Psoas muscle (tissue), 8 donors: Measurements from ENCODE around the gene AQP5. TPM values are rescaled to one million over a fixed set of nuclear protein-coding genes. Genes with fewer than 3 reads are reported as not detected.

Source experiments
- ATAC-seq, 4 donors: fragments of 200-7000 bp; cut with Tn5 transposase; one replicate each; pipeline ENCODE4 v1.9.1; 2020; ENCODE audit warnings: moderate library complexity in 3 of 4, mild to moderate bottlenecking in 2 of 4
- DNase-seq, 2 donors: peaks; one replicate each; pipeline ENCODE4 v3.0.0-alpha.2; 2020
- H3K27ac ChIP-seq: fragments of 200-600 bp; one replicate; pipeline ENCODE4 v1.8.0; 2022
- H3K27me3 ChIP-seq, 3 donors: fragments of 200-600 bp in 1 of 3; one replicate each; pipeline versions ENCODE4 v1.6.1 to v1.8.0; 2013 to 2022; ENCODE audit warnings: low read length in 2 of 3, mild to moderate bottlenecking in 2 of 3, moderate library complexity in 1 of 3; ENCODE audit not compliant: insufficient read depth in 3 of 3
- H3K36me3 ChIP-seq, 2 donors: fragments of 200-600 bp in 1 of 2; one replicate each; pipeline versions ENCODE4 v1.6.1 to v1.8.0; 2013 to 2022; ENCODE audit warnings: low read depth in 1 of 2, mild to moderate bottlenecking in 1 of 2, moderate library complexity in 1 of 2; ENCODE audit not compliant: insufficient read depth in 1 of 2
- H3K4me1 ChIP-seq: fragments of 200-600 bp; one replicate; pipeline ENCODE4 v1.8.0; 2022
- H3K4me3 ChIP-seq: fragments of 200-600 bp; one replicate; pipeline ENCODE4 v1.8.0; 2022; ENCODE audit warnings: mild to moderate bottlenecking
- H3K9me3 ChIP-seq: fragments of 200-600 bp; one replicate; pipeline ENCODE4 v1.8.0; 2022
- CTCF ChIP-seq: fragments of 200-600 bp; IDR thresholded peaks from one replicate; pipeline ENCODE4 v1.8.0; 2022; ENCODE audit warnings: antibody characterized with exemption
- WGBS, 3 donors: extraction: QIAGEN DNeasy Blood & Tissue Kit; methylation state at CpG; one replicate each; pipeline versions ENCODE4 v1.1.6 to v1.1.7; 2013; 5-methylcytosine and 5-hydroxymethylcytosine counted together
- intact Hi-C, 2 donors: fragments of 100-400 bp; cut with DNase I; formaldehyde crosslinking; loops; one replicate each; pipeline versions ENCODE4 v1.11.0 to v1.14.2; 2022
- long read RNA-seq, 2 donors: library from polyadenylated mRNA; unstranded; transcript quantifications; one replicate each; pipeline ENCODE4 v2.0.0, GENCODE V29; 2021
- polyA plus RNA-seq, 3 donors: library from polyadenylated mRNA; stranded (reverse); fragments of 200-250 nt; gene quantifications; one replicate each; pipeline ENCODE4 v1.2.3, GENCODE V29; 2013
- total RNA-seq, 4 donors: library from RNA; stranded (reverse); fragmentation: NEBNext Ultra II Directional in 2 of 4; extraction: Animal tissue kit (Norgen Biotek cat#: 25700) in 2 of 4; gene quantifications; one replicate each; pipeline versions ENCODE4 v1.2.1 to v1.2.4, GENCODE V29; 2021 to 2023
- donor health status: healthy with polysubstance abuse.
- donor health status: DM: no; HTN: no; CAD: no; lungs with moderate emphysema.
- donor health status: Bipolar disorder and iron deficiency.
- donor health status: healthy.
- donor health status: DM: yes; HTN: yes; CAD: no.
- donor health status: DM: no; HTN: no; CAD: no.
- donor health status: DM: no; HTN: no; CAD: no.
- donor health status: DM: yes; HTN: yes; CAD: no.

Gene AQP5
- total RNA-seq (not detected), polyA plus RNA-seq (under 1 TPM in 1 of 3 donors, not detected in 2; 0.05 TPM)
- long read RNA-seq, donor 1 = 0 reads
- long read RNA-seq, donor 2 = 0 reads

GRCh38 chr12:49961111-49961922, at the start of gene AQP5:
Gene AQP5 (plus strand): TSS chr12:49961872. CDS start chr12:49962018, 146 bp downstream.
- H3K27ac ChIP-seq = no peak within 1 kb of the TSS

DNA sequence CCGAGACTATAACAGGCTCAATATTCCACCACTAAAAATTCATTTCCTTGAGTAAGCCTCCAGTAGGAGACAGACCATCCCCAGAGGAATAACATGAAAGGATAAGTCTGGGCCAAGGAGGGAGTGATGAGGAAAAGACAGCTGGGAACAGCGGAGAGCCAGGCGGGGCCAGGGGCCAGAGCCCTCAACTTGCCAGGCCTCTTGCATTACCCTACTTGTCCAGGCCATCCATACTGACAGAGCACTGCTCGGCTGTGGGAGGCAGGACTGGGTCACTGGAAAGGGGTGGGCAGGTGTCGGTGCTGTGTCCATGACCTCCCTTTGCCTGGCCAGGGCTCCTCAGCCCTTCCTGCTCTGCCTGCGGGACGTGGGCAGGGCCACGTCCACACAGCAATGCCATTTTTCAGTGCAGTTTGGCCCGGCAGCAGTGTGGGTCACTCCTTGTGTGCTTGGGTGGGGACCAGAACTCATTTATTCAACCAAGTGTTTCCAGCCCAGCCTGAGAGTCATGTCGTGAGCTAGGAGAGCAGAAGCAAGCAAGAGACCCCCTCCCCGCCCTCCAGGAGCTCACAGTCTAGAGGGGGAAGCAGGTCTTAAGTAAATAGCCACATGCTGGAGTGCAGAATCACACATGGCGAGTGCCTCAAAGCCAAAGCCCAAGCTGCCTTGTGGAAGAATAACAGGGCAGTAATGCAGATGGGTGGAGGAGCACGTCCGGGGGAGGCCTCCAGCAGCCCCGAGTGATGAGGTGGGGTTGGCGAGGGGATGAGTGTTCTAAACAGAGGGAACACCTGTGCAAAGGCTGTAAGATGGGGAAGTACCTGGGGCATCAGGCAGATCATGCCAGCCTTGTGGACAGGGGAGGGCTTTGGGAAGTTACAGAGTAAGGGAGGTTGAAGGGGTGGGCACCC, 49.1 kb upstream of the AQP5 start:
- TF ChIP-seq CTCF = no peak
- WGBS, 3 donors = 51 to 68% (median 63%) methylated on average over 16 of the region's 16 CpGs
- Histone ChIP-seq H3K27ac (no peak overlapping the region), H3K36me3 (no peaks in the 10 kb centered on the region), H3K27me3 (peaks cover 0 to 1% (median 0%) of the 10 kb centered on the region in 3 donors), H3K4me3 (no peak overlapping the region), H3K4me1 (no peaks in the 10 kb centered on the region), H3K9me3 (no peaks in the 10 kb centered on the region)
- intact Hi-C loops = no loop called here
- peak in 1 of 2 donors; percentile 78 for DNase-seq
- ATAC-seq = peak; percentile 50 to 75 (median 66)

More at GRCh38 chr12:49961111-49961922, at the start of gene AQP5:
- 2 to 3% (median 3%) methylated on average over 53 to 111 of the region's 111 CpGs for WGBS, 3 donors
- H3K27me3 ChIP-seq = peaks cover 0 to 60% (median 26%) of the 10 kb centered on the region in 3 donors
- no peak for TF ChIP-seq CTCF
- peak within 1 kb of the TSS; percentile 51 for H3K4me3 ChIP-seq
- H3K9me3 ChIP-seq = no peaks in the 10 kb centered on the region
- no peaks in the 10 kb centered on the region for H3K36me3 ChIP-seq
- intact Hi-C loops = loop anchor here in 1 of 2 donors (10.0 kb wide), 1 partner anchor 203 kb away; the partner anchor contains the start of gene CERS5
- no peaks in the 10 kb centered on the region for H3K4me1 ChIP-seq
- ATAC-seq (no peak), DNase-seq (no peak)

DNA sequence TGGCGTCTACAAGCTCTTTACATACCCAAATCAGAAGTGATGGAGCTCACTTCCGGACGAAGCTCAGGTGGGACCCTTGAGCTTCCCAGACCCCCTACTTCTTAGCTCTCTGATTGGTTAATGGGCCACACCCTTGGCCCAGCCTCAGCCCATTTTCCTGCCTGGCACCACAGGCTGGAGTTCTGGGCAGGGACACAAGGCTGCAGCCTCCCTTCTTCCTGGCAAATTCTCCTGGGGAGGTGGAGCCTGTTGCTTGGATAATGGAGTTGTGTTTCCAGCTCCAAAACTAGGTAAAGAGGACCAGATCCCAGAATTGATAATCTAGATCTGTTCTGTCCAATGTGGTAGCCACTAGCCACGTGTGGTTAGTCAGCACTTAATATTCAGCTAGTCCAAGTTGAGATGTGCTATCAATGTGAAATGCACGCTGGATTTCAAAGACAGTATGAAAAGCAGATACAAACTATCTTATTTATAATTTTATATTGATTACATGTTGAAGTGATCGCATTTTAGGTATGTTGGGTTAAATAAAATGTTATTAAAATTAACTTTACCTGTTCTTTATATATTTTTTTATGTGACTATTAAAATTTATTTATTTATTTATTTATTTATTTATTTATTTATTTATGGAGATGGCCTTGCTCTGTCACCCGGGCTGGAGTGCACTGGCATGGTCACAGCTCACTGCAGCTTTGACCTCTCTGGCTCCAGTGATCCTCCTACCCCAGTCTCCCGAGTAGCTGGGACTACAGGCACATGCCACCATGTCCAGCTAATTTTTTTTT, 45.3 kb upstream of the AQP5 start:
- DNase-seq (peak in 1 of 2 donors; percentile 19), ATAC-seq (no peak)
- H3K9me3 ChIP-seq = no peaks in the 10 kb centered on the region
- no peak overlapping the region for H3K4me3 ChIP-seq
- TF ChIP-seq CTCF = no peak
- peaks cover 0 to 1% (median 0%) of the 10 kb centered on the region in 3 donors for H3K27me3 ChIP-seq
- 82 to 87% (median 83%) methylated on average over 8 of the region's 8 CpGs for WGBS, 3 donors
- H3K4me1 ChIP-seq = no peaks in the 10 kb centered on the region
- H3K36me3 ChIP-seq = no peaks in the 10 kb centered on the region
- intact Hi-C loops = no loop called here
- no peak overlapping the region for H3K27ac ChIP-seq

DNA sequence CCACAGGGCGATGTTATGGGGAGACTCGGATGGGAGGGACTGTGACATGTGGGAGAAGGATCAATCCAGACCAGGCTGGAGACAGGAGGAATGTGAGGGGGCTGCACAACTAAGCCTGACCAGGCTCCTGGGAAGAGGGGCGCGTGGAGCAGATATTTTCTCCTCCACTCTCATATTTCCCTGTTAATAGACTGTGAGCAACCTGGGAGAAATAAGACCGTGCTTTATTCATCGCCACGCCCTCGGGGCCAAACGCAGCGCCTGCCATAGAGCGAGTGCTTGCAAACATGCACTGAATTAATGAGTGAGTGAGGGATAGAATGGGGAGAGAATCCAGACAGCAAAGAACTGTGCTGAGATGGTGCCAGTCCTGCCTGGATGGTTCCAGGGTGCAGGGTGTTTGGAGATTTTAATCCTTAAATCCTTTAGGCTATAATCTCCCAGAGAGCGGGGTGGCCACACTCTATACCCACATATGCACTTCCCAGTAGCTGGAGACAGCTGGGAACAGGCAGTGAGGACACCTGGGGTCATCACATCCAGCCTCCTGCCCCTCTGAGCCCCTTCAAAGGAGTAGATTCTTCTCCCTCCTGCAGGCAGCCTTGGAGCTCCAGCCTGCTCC, 44.4 kb upstream of the AQP5 start:
- Histone ChIP-seq H3K4me1 (no peaks in the 10 kb centered on the region), H3K4me3 (no peak overlapping the region), H3K27ac (no peak overlapping the region), H3K9me3 (no peaks in the 10 kb centered on the region), H3K36me3 (no peaks in the 10 kb centered on the region), H3K27me3 (peaks cover 0 to 1% (median 0%) of the 10 kb centered on the region in 3 donors)
- TF ChIP-seq CTCF = no peak
- intact Hi-C loops = no loop called here
- no peak for DNase-seq
- WGBS, 3 donors = 76 to 81% (median 80%) methylated on average over 12 of the region's 12 CpGs
- ATAC-seq = no peak
